ENCODE measurements around the gene NCOA3.

The NCOA3 gene

GRCh38 chr20:47668313-47669151 is 166.8 kb downstream of the NCOA3 start:
- Histone ChIP-seq H3K36me3 (ENCODE audit: control insufficient read depth, insufficient read depth, low read length) (peaks cover 3% of the 10 kb centered on the region; the same call in 1 of the 2 replicates), H3K27me3 (replicated peaks; ENCODE audit: control insufficient read depth, insufficient read depth, low read length) (no peaks in the 10 kb centered on the region), H3K4me3 (replicated peaks; ENCODE audit: low read depth, low read length) (no peak overlapping the region)
- TF ChIP-seq, protein P1, sequence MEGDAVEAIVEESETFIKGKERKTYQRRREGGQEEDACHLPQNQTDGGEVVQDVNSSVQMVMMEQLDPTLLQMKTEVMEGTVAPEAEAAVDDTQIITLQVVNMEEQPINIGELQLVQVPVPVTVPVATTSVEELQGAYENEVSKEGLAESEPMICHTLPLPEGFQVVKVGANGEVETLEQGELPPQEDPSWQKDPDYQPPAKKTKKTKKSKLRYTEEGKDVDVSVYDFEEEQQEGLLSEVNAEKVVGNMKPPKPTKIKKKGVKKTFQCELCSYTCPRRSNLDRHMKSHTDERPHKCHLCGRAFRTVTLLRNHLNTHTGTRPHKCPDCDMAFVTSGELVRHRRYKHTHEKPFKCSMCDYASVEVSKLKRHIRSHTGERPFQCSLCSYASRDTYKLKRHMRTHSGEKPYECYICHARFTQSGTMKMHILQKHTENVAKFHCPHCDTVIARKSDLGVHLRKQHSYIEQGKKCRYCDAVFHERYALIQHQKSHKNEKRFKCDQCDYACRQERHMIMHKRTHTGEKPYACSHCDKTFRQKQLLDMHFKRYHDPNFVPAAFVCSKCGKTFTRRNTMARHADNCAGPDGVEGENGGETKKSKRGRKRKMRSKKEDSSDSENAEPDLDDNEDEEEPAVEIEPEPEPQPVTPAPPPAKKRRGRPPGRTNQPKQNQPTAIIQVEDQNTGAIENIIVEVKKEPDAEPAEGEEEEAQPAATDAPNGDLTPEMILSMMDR (IDR thresholded peaks at IDR 0.05; ENCODE audit: insufficient read depth, low read length, poor library complexity, severe bottlenecking): no peak
- DNase-seq (ENCODE audit: extremely low read depth, insufficient read length): no peak

DNA sequence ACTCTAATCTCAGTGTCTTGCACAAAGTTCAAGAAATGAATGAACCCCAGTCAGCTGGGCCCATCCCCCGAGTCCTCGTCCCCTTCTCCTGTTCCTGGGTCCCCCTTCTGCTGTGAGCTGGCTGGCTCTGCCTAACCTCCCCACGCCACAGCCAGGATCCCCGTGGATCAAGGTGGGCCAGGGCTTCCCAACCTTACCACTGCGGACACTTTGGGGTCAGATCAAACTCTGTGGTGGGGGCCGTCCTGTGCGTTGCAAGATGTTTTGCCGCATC is 167.4 kb downstream of the NCOA3 start:
- Histone ChIP-seq H3K27me3 (replicated peaks; ENCODE audit: control insufficient read depth, insufficient read depth, low read length) (no peaks in the 10 kb centered on the region), H3K36me3 (ENCODE audit: control insufficient read depth, insufficient read depth, low read length) (peaks cover 1% of the 10 kb centered on the region; the same call in 1 of the 2 replicates), H3K4me3 (replicated peaks; ENCODE audit: low read depth, low read length) (no peak overlapping the region)
- TF ChIP-seq, protein P1 (IDR thresholded peaks at IDR 0.05; ENCODE audit: insufficient read depth, low read length, poor library complexity, severe bottlenecking): no peak
- no peak for DNase-seq (ENCODE audit: extremely low read depth, insufficient read length)

GRCh38 chr20:47669489-47669888 is 167.8 kb downstream of the NCOA3 start:
- DNase-seq (ENCODE audit: extremely low read depth, insufficient read length): no peak
- TF ChIP-seq, protein P1 (IDR thresholded peaks at IDR 0.05; ENCODE audit: insufficient read depth, low read length, poor library complexity, severe bottlenecking): no peak
- Histone ChIP-seq H3K4me3 (replicated peaks; ENCODE audit: low read depth, low read length) (no peak overlapping the region), H3K36me3 (ENCODE audit: control insufficient read depth, insufficient read depth, low read length) (no peaks in the 10 kb centered on the region; the same call in 1 of the 2 replicates), H3K27me3 (replicated peaks; ENCODE audit: control insufficient read depth, insufficient read depth, low read length) (no peaks in the 10 kb centered on the region)

- Histone ChIP-seq H3K4me3 (replicated peaks; ENCODE audit: low read depth, low read length) (no peak overlapping the region), H3K36me3 (ENCODE audit: control insufficient read depth, insufficient read depth, low read length) (no peaks in the 10 kb centered on the region), H3K27me3 (replicated peaks; ENCODE audit: control insufficient read depth, insufficient read depth, low read length) (no peaks in the 10 kb centered on the region)
- TF ChIP-seq, protein P1 (IDR thresholded peaks at IDR 0.05; ENCODE audit: insufficient read depth, low read length, poor library complexity, severe bottlenecking): no peak
- no peak for DNase-seq (ENCODE audit: extremely low read depth, insufficient read length)
Measured at GRCh38 chr20:47669927-47670890, 168.5 kb downstream of the NCOA3 start.

DNA sequence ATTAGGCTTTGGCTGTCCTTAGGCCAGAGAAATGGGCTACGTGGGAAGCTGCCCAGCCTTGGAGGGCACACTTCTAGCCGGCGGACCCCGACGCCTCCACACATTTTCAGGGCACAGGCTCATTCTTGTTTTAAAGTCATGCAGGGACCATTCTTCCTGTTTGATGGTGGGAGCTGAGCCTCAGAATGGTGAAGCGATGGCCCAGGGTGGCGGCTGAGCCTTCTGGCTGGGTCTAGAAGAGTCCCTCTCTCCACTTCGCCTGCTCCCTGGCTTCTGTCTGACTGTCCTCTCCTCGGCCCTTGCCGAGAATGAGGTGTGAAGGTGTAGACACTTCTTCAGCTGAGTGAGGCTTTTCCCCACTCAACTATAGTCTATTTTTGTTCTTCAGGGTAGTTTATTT is 169.2 kb downstream of the NCOA3 start:
- Histone ChIP-seq H3K36me3 (ENCODE audit: control insufficient read depth, insufficient read depth, low read length) (no peaks in the 10 kb centered on the region), H3K4me3 (replicated peaks; ENCODE audit: low read depth, low read length) (no peak overlapping the region), H3K27me3 (replicated peaks; ENCODE audit: control insufficient read depth, insufficient read depth, low read length) (no peaks in the 10 kb centered on the region)
- TF ChIP-seq, protein P1 (IDR thresholded peaks at IDR 0.05; ENCODE audit: insufficient read depth, low read length, poor library complexity, severe bottlenecking): no peak
- DNase-seq (ENCODE audit: extremely low read depth, insufficient read length): no peak
